Subcutaneous abdominal adipose tissue (tissue), 5 donors: ENCODE results near the gene GNA15.
A peak's percentile ranks its signal among the peaks of the same experiment; 100 is the strongest.
"Not testable (repeated sequence)": the region's sequence is repeated elsewhere in the genome, so short reads cannot be mapped to it uniquely, and the experiment has no call there.

Experiments
- H3K27ac ChIP-seq: one replicate; pipeline ENCODE4 v1.7.0; 2013; ENCODE audit warnings: low read depth, mild to moderate bottlenecking, inconsistent platforms, low read length, moderate library complexity
- H3K27me3 ChIP-seq, 5 donors: one replicate each; pipeline ENCODE4 v1.7.0; 2013; ENCODE audit warnings: low read length in 5 of 5, inconsistent platforms in 1 of 5; ENCODE audit not compliant: control insufficient read depth in 5 of 5, insufficient read depth in 4 of 5
- H3K36me3 ChIP-seq, 5 donors: one replicate each; pipeline ENCODE4 v1.7.0; 2013; ENCODE audit warnings: low read length in 5 of 5; ENCODE audit not compliant: control insufficient read depth in 5 of 5, insufficient read depth in 5 of 5
- H3K4me1 ChIP-seq, 5 donors: one replicate each; pipeline ENCODE4 v1.7.0; 2013; ENCODE audit warnings: low read length in 5 of 5, mild to moderate bottlenecking in 3 of 5, moderate library complexity in 1 of 5; ENCODE audit not compliant: control insufficient read depth in 5 of 5, insufficient read depth in 5 of 5
- H3K4me3 ChIP-seq, 5 donors: one replicate each; pipeline ENCODE4 v1.7.0; 2013; ENCODE audit warnings: low read length in 5 of 5, low read depth in 1 of 5
- H3K9ac ChIP-seq, 5 donors: one replicate each; pipeline ENCODE4 v1.7.0; 2013; ENCODE audit warnings: low read length in 5 of 5, mild to moderate bottlenecking in 4 of 5, moderate library complexity in 3 of 5
- H3K9me3 ChIP-seq, 5 donors: one replicate each; pipeline ENCODE4 v1.7.0; 2013; ENCODE audit warnings: low read length in 5 of 5; ENCODE audit not compliant: control insufficient read depth in 5 of 5
- donor health status: healthy.
- donor health status: healthy.
- donor health status: healthy.
- donor health status: healthy.
- donor health status: healthy.

The GNA15 gene

GRCh38 chr19:3135961-3136683, at the start of gene GNA15:
GNA15 (plus strand) TSS chr19:3136033; CDS start chr19:3136451, 418 bp downstream.
- peak within 1 kb of the TSS in 4 of 5 donors; percentile 47 to 70 (median 51) for H3K4me3 ChIP-seq
- peak within 1 kb of the TSS; percentile 54 for H3K27ac ChIP-seq
- peaks cover 0 to 27% (median 10%) of the 10 kb centered on the region in 5 donors for H3K4me1 ChIP-seq
- H3K27me3 ChIP-seq = peaks cover 0 to 7% (median 0%) of the 10 kb centered on the region in 5 donors
- peak within 1 kb of the TSS in 3 of 5 donors; percentile 60 to 76 (median 68) for H3K9ac ChIP-seq
- no peaks in the 10 kb centered on the region for H3K36me3 ChIP-seq
- no peaks in the 10 kb centered on the region for H3K9me3 ChIP-seq

- Histone ChIP-seq H3K9me3 (no peaks in the 10 kb centered on the region), H3K36me3 (no peaks in the 10 kb centered on the region), H3K9ac (no peak overlapping the region), H3K4me3 (no peak overlapping the region), H3K27me3 (no peaks in the 10 kb centered on the region), H3K27ac (no peak overlapping the region), H3K4me1 (no peaks in the 10 kb centered on the region)
Observed at GRCh38 chr19:3087769-3088168, 48.1 kb upstream of the GNA15 start.

- H3K4me3 ChIP-seq, H3K27me3 ChIP-seq, H3K9me3 ChIP-seq, H3K4me1 ChIP-seq, H3K9ac ChIP-seq, H3K27ac ChIP-seq, H3K36me3 ChIP-seq: not testable (repeated sequence)
Observed at GRCh38 chr19:3089299-3089855, 46.5 kb upstream of the GNA15 start.

- peak overlapping the region; percentile 54 for H3K27ac ChIP-seq
- no peaks in the 10 kb centered on the region for H3K27me3 ChIP-seq
- peaks cover 16 to 57% (median 52%) of the 10 kb centered on the region in 5 donors for H3K4me1 ChIP-seq
- peak overlapping the region; percentile 83 to 94 (median 91) for H3K4me3 ChIP-seq
- H3K36me3 ChIP-seq = no peaks in the 10 kb centered on the region
- no peaks in the 10 kb centered on the region for H3K9me3 ChIP-seq
- peak overlapping the region; percentile 81 to 99 (median 95) for H3K9ac ChIP-seq
Observed at GRCh38 chr19:3094601-3095440, 41.0 kb upstream of the GNA15 start.

GRCh38 chr19:3095441-3096191, 40.2 kb upstream of the GNA15 start:
- H3K36me3 ChIP-seq = no peaks in the 10 kb centered on the region
- H3K27ac ChIP-seq = peak overlapping the region; percentile 54
- peaks cover 16 to 65% (median 60%) of the 10 kb centered on the region in 5 donors for H3K4me1 ChIP-seq
- H3K9me3 ChIP-seq = no peaks in the 10 kb centered on the region
- H3K9ac ChIP-seq = peak overlapping the region; percentile 81 to 99 (median 95)
- no peaks in the 10 kb centered on the region for H3K27me3 ChIP-seq
- H3K4me3 ChIP-seq = peak overlapping the region; percentile 83 to 94 (median 91)

GRCh38 chr19:3096267-3096901, 39.4 kb upstream of the GNA15 start:
- Histone ChIP-seq H3K4me3 (peak overlapping the region in 4 of 5 donors; percentile 83 to 94 (median 90)), H3K36me3 (no peaks in the 10 kb centered on the region), H3K27ac (peak overlapping the region; percentile 54)

GRCh38 chr19:3096902-3097326, 38.9 kb upstream of the GNA15 start:
- no peaks in the 10 kb centered on the region for H3K36me3 ChIP-seq
- H3K9ac ChIP-seq = peak overlapping the region in 3 of 5 donors; percentile 30 to 99 (median 98)
- H3K9me3 ChIP-seq = no peaks in the 10 kb centered on the region
- H3K4me1 ChIP-seq = peaks cover 18 to 75% (median 70%) of the 10 kb centered on the region in 5 donors
- H3K27me3 ChIP-seq = no peaks in the 10 kb centered on the region
- peak overlapping the region in 4 of 5 donors; percentile 83 to 94 (median 90) for H3K4me3 ChIP-seq
- peak overlapping the region; percentile 59 for H3K27ac ChIP-seq

More at GRCh38 chr19:3096267-3096901, 39.4 kb upstream of the GNA15 start:
- peak overlapping the region in 4 of 5 donors; percentile 95 to 99 (median 96) for H3K9ac ChIP-seq
- no peaks in the 10 kb centered on the region for H3K9me3 ChIP-seq
- peaks cover 18 to 72% (median 67%) of the 10 kb centered on the region in 5 donors for H3K4me1 ChIP-seq
- no peaks in the 10 kb centered on the region for H3K27me3 ChIP-seq

- Histone ChIP-seq H3K9ac (peak overlapping the region in 4 of 5 donors; percentile 52 to 99 (median 78)), H3K27ac (peak overlapping the region; percentile 59), H3K36me3 (no peaks in the 10 kb centered on the region), H3K27me3 (no peaks in the 10 kb centered on the region), H3K4me3 (peak overlapping the region; percentile 48 to 94 (median 63)), H3K4me1 (peaks cover 18 to 80% (median 70%) of the 10 kb centered on the region in 5 donors), H3K9me3 (no peaks in the 10 kb centered on the region)
Observed at GRCh38 chr19:3097442-3097871, 38.4 kb upstream of the GNA15 start.

GRCh38 chr19:3098141-3098514, 37.7 kb upstream of the GNA15 start:
- Histone ChIP-seq H3K27ac (peak overlapping the region; percentile 59), H3K4me3 (peak overlapping the region; percentile 48 to 94 (median 63)), H3K9ac (peak overlapping the region; percentile 59 to 99 (median 81)), H3K27me3 (no peaks in the 10 kb centered on the region), H3K4me1 (peaks cover 18 to 81% (median 70%) of the 10 kb centered on the region in 5 donors), H3K36me3 (no peaks in the 10 kb centered on the region), H3K9me3 (no peaks in the 10 kb centered on the region)
